OCI-LY1 (cell line): ENCODE data around the gene DUS3L.

Experiments
- CTCF ChIP-seq: fragments of 200-600 bp; sonication (generic), shearing (Covaris generic); IDR thresholded peaks from 2 replicates; pipeline ENCODE4 v1.5.1; 2017; ENCODE audit warnings: mild to moderate bottlenecking, antibody characterized with exemption, low read length, moderate library complexity, mixed read lengths
- EZH2 ChIP-seq: fragments of 200-600 bp; sonication (generic), shearing (Covaris generic); IDR thresholded peaks from 2 replicates; pipeline ENCODE4 v1.8.0; 2017; ENCODE audit warnings: borderline replicate concordance, mixed run types, mild to moderate bottlenecking, antibody characterized with exemption, low read length, moderate library complexity, mixed read lengths

DNA sequence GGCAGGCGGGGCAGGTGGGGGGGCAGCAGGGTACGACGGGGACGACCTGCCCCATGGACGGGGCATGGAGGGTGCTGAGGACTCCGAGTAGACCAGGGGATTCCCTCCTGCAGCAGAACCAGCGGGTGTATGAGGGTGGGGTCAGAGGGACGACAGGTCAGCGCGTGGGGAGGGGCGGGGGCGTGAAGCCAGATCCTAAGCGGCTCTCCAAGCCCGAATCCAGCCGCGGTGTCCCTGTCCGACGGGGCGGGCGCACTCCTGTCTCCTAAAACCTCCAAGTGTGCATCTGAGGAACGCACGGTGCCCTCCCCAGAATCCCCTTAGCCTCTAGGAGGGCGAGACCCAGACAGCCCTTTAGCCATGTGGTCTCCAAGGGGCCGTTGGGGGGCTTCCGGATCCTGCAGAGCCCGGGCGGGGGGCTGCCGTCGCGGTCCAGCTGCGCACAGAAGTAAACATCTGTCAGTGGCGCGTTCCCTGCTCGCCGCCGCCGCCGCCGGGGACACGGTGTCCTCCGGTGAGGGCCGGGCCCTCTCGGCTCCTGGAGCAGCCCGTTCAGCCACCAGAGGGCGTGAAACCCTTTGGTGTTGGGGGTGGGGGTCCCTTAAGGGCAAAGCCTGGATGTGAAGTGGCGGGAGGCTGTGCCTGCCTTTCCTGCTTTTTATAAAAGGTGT is 14.6 kb upstream of the DUS3L start:
- peak; percentile 73 for TF ChIP-seq CTCF
- TF ChIP-seq EZH2, result no peak
